ENCODE measurements around the gene CHMP1A. TPM values are rescaled to one million over a fixed set of nuclear protein-coding genes. Genes with fewer than 3 reads are reported as not detected.
"Not testable (repeated sequence)": the region's sequence is repeated elsewhere in the genome, so short reads cannot be mapped to it uniquely, and the experiment has no call there.

CHMP1A gene
- total RNA-seq, 1 experiment from 2014 or later, result 158 TPM

GRCh38 chr16:89695086-89695874 is 37.8 kb upstream of the CHMP1A start:
- peak; percentile 6 for ATAC-seq
- CTCF ChIA-PET, result interaction anchor here (0.9 kb wide), 1 partner anchor 130 kb away, joined by 4 read pairs; no protein-coding TSS in a partner anchor
- RAD21 ChIA-PET (ENCODE audit: low non-redundant PET in 1 of 2, low total read pairs in 2 of 2, uncharacterized antibody in 2 of 2, unreplicated experiment in 2 of 2), result no interaction called here
- Histone ChIP-seq H3K36me3 (ENCODE audit: control insufficient read depth in 1 of 2, insufficient read depth in 2 of 2, low read length in 2 of 2) (peaks cover 27 to 55% of the 10 kb centered on the region in 2 experiments; a peak in 3 of 4 replicates), H3K9ac (ENCODE audit: low read length) (no peak overlapping the region), H3K27ac (ENCODE audit: low read depth, low read length) (peak overlapping the region; percentile 28; the same call in 1 of the 2 replicates), H3K4me2 (ENCODE audit: low read length) (no peak overlapping the region), H2AFZ (ENCODE audit: low read depth, low read length, poor library complexity, severe bottlenecking) (no peak overlapping the region), H3K9me2 (ENCODE audit: insufficient read depth) (no peaks in the 10 kb centered on the region), H3K4me1 (ENCODE audit: control insufficient read depth in 1 of 2, insufficient read depth in 2 of 2, low read length in 2 of 2) (peaks cover 8 to 14% of the 10 kb centered on the region in 2 experiments), H4K20me1 (ENCODE audit: insufficient read depth) (peaks cover 3% of the 10 kb centered on the region; the same call in 1 of the 2 replicates), H3K79me2 (ENCODE audit: insufficient read depth, low read length) (peaks cover 14% of the 10 kb centered on the region), H3K27me3 (ENCODE audit: insufficient read depth, low read length) (no peaks in the 10 kb centered on the region), H3K9me3 (ENCODE audit: control insufficient read depth in 1 of 2, insufficient read depth in 1 of 2, low read depth in 1 of 2, low read length in 2 of 2) (no peaks in the 10 kb centered on the region), H3K4me3 (replicated peaks in 1 of 2; ENCODE audit: low read depth in 1 of 2, low read length in 2 of 2) (no peak overlapping the region)
- no peak for DNase-seq (ENCODE audit: low read depth, low spot score)
- no TSS peak for BruUV-seq (replicated peaks)
- no peak for TF ChIP-seq SRF (IDR thresholded peaks at IDR 0.05; ENCODE audit: low read depth)
- TF ChIP-seq JUND (IDR thresholded peaks at IDR 0.05), result no peak
- no peak for TF ChIP-seq EZH2 (IDR thresholded peaks at IDR 0.05)
- TF ChIP-seq POLR2A (IDR thresholded peaks at IDR 0.05; ENCODE audit: borderline replicate concordance, extremely low read depth, insufficient read depth, insufficient read length), result no peak
- TF ChIP-seq RAD21 (IDR thresholded peaks at IDR 0.05; ENCODE audit: low read depth), result no peak
- no peak for TF ChIP-seq YY1 (IDR thresholded peaks at IDR 0.05; ENCODE audit: extremely low read depth, insufficient replicate concordance, low read depth, low read length)
- intact Hi-C loops (cut with micrococcal nuclease), result no loop called here
- POLR2A ChIA-PET, result interaction anchor here (1.4 kb wide), 1 partner anchor 9 kb away, joined by 4 read pairs; the partner anchor contains the start of gene CDK10

GRCh38 chr16:89694784-89695085 is 37.2 kb upstream of the CHMP1A start:
- DNase-seq (ENCODE audit: low read depth, low spot score); H2AFZ ChIP-seq (ENCODE audit: low read depth, low read length, poor library complexity, severe bottlenecking); H3K9ac ChIP-seq (ENCODE audit: low read length); H3K9me3 ChIP-seq (ENCODE audit: control insufficient read depth in 1 of 2, insufficient read depth in 1 of 2, low read depth in 1 of 2, low read length in 2 of 2); CTCF ChIA-PET; H3K4me2 ChIP-seq (ENCODE audit: low read length); H3K4me3 ChIP-seq (replicated peaks in 1 of 2; ENCODE audit: low read depth in 1 of 2, low read length in 2 of 2); BruUV-seq (replicated peaks); H3K4me1 ChIP-seq (ENCODE audit: control insufficient read depth in 1 of 2, insufficient read depth in 2 of 2, low read length in 2 of 2); POLR2A ChIA-PET; H3K9me2 ChIP-seq (ENCODE audit: insufficient read depth); H3K27me3 ChIP-seq (ENCODE audit: insufficient read depth, low read length); H4K20me1 ChIP-seq (ENCODE audit: insufficient read depth); H3K27ac ChIP-seq (ENCODE audit: low read depth, low read length); intact Hi-C loops (cut with micrococcal nuclease); RAD21 ChIA-PET (ENCODE audit: low non-redundant PET in 1 of 2, low total read pairs in 2 of 2, uncharacterized antibody in 2 of 2, unreplicated experiment in 2 of 2): not testable (repeated sequence)
- ATAC-seq, result peak; percentile 3; the same call in 1 of the 2 replicates
- H3K79me2 ChIP-seq (ENCODE audit: insufficient read depth, low read length), result peaks cover 14% of the 10 kb centered on the region
- peaks cover 27 to 61% of the 10 kb centered on the region in 2 experiments; a peak in 3 of 4 replicates for H3K36me3 ChIP-seq (ENCODE audit: control insufficient read depth in 1 of 2, insufficient read depth in 2 of 2, low read length in 2 of 2)

Measured in HCT116 (cell line).